Measurements from ENCODE around the gene BUB1B. TPM values are rescaled to one million over a fixed set of nuclear protein-coding genes. Genes with fewer than 3 reads are reported as not detected.

BUB1B gene
- total RNA-seq, 3 donors from 2014 or later (not counting 1 experiment from before 2014, with no cell fraction given), result 0.75 to 2.4 (median 1.9) TPM

- H3K9me3 Mint-ChIP-seq, result no peaks in the 10 kb centered on the region
- 89% methylated on average over 7 of the region's 7 CpGs for WGBS (ENCODE audit: insufficient coverage)
- H3K27me3 Mint-ChIP-seq (ENCODE audit: low read depth in 2 of 2), result peaks cover 1 to 15% of the 10 kb centered on the region in 2 donors
- ATAC-seq (no peak), DNase-seq (no peak)
- no peak overlapping the region for H3K27ac Mint-ChIP-seq
- H3K4me3 Mint-ChIP-seq, result no peak overlapping the region
- Histone ChIP-seq H3K27me3 (ENCODE audit: control insufficient read depth, insufficient read depth, low read length) (no peaks in the 10 kb centered on the region), H3K4me3 (ENCODE audit: low read length) (no peak overlapping the region), H3K4me1 (ENCODE audit: control insufficient read depth, insufficient read depth, low read length) (no peaks in the 10 kb centered on the region), H3K27ac (ENCODE audit: low read length) (no peak overlapping the region), H3K36me3 (ENCODE audit: control insufficient read depth, insufficient read depth, low read length) (no peaks in the 10 kb centered on the region), H3K9me3 (ENCODE audit: control insufficient read depth, insufficient read depth, low read length) (no peaks in the 10 kb centered on the region)
- no peak for TF ChIP-seq CTCF (IDR thresholded peaks at IDR 0.05)
- intact Hi-C loops (cut with micrococcal nuclease), result no loop called here
- no peaks in the 10 kb centered on the region for H3K4me1 Mint-ChIP-seq
- H3K36me3 Mint-ChIP-seq, result no peaks in the 10 kb centered on the region
Measured at GRCh38 chr15:40125950-40126349, 34.9 kb upstream of the BUB1B start.

- Histone ChIP-seq H3K27me3 (ENCODE audit: control insufficient read depth, insufficient read depth, low read length) (no peaks in the 10 kb centered on the region), H3K4me3 (ENCODE audit: low read length) (no peak overlapping the region), H3K36me3 (ENCODE audit: control insufficient read depth, insufficient read depth, low read length) (no peaks in the 10 kb centered on the region), H3K27ac (ENCODE audit: low read length) (no peak overlapping the region), H3K9me3 (ENCODE audit: control insufficient read depth, insufficient read depth, low read length) (no peaks in the 10 kb centered on the region), H3K4me1 (ENCODE audit: control insufficient read depth, insufficient read depth, low read length) (no peaks in the 10 kb centered on the region)
- 84% methylated on average over 23 of the region's 27 CpGs for WGBS (ENCODE audit: insufficient coverage)
- H3K4me1 Mint-ChIP-seq, result no peaks in the 10 kb centered on the region
- H3K27me3 Mint-ChIP-seq (ENCODE audit: low read depth in 2 of 2), result peaks cover 4 to 15% of the 10 kb centered on the region in 2 donors
- H3K27ac Mint-ChIP-seq, result peak overlapping the region in 1 of 2 donors; percentile 5
- DNase-seq (no peak), ATAC-seq (peak; percentile 36 to 48 (median 39))
- H3K4me3 Mint-ChIP-seq, result no peak overlapping the region
- H3K9me3 Mint-ChIP-seq, result no peaks in the 10 kb centered on the region
- intact Hi-C loops (cut with micrococcal nuclease), result no loop called here
- no peaks in the 10 kb centered on the region for H3K36me3 Mint-ChIP-seq
- no peak for TF ChIP-seq CTCF (IDR thresholded peaks at IDR 0.05)
Measured at GRCh38 chr15:40128766-40129660, 31.9 kb upstream of the BUB1B start.

GRCh38 chr15:40130118-40130517 lies 30.8 kb upstream of the BUB1B start:
- 95% methylated on average over 3 of the region's 5 CpGs for WGBS (ENCODE audit: insufficient coverage)
- Mint-ChIP-seq H3K27ac (no peak overlapping the region), H3K36me3 (no peaks in the 10 kb centered on the region), H3K27me3 (ENCODE audit: low read depth in 2 of 2) (peaks cover 4 to 15% of the 10 kb centered on the region in 2 donors), H3K4me3 (no peak overlapping the region), H3K4me1 (no peaks in the 10 kb centered on the region), H3K9me3 (no peaks in the 10 kb centered on the region)
- ATAC-seq, result no peak
- H3K27ac ChIP-seq (ENCODE audit: low read length), result no peak overlapping the region
- H3K4me1 ChIP-seq (ENCODE audit: control insufficient read depth, insufficient read depth, low read length), result no peaks in the 10 kb centered on the region
- intact Hi-C loops (cut with micrococcal nuclease), result no loop called here
- no peak for TF ChIP-seq CTCF (IDR thresholded peaks at IDR 0.05)
- no peaks in the 10 kb centered on the region for H3K36me3 ChIP-seq (ENCODE audit: control insufficient read depth, insufficient read depth, low read length)
- no peaks in the 10 kb centered on the region for H3K9me3 ChIP-seq (ENCODE audit: control insufficient read depth, insufficient read depth, low read length)
- H3K4me3 ChIP-seq (ENCODE audit: low read length), result no peak overlapping the region
- no peaks in the 10 kb centered on the region for H3K27me3 ChIP-seq (ENCODE audit: control insufficient read depth, insufficient read depth, low read length)
- no peak for DNase-seq

Data from natural killer cell (primary cell).